ENCODE data around the gene HSH2D. TPM values are rescaled to one million over a fixed set of nuclear protein-coding genes. Genes with fewer than 3 reads are reported as not detected.

Gene HSH2D
- total and polyA plus RNA-seq, 10 of the 15 experiments (the other 5 are each of a cell fraction or from before 2014, with no cell fraction given) = 22.0 to 145 (median 89.3) TPM

DNA sequence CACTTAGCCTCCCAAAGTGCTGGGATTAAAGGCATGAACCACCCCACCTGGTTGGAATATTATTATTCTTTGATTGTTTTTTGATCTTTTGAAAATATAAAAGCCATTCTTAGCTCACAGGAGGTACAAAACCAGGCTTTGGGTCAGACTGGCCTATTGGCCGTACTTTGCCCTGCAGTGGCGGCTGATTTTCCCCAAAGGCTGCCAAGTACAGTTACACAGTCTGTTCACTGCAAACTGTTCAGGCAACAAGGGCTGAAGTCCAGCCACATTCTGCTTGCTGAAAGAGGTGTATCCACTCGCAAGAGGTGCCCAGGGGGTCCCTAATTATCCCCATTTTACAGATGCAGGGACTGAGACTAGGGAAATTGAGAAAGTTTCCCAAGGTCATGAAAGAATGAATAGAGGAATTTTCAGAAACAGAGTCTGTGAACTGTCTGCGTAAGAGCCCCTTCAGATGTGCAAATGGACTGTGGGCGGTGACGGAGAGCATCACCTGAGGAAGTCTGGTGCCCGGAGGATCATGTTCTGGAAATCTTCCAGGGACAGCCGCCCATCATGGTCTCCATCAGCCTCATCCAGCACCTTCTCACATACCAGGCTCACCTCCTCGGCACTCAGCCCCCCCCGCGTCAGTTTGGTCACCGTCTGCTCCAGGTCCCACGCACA is 20.9 kb downstream of the HSH2D start:
- in situ Hi-C loops (cut with MboI) (no loop called here), intact Hi-C loops (cut with micrococcal nuclease; ENCODE audit: unreplicated experiment) (no loop called here)
- FAIRE-seq (no peak), ATAC-seq (no peak), DNase-seq (ENCODE audit: low read depth, low spot score) (no peak)
- Histone ChIP-seq H4K20me1 (ENCODE audit: control insufficient read depth, insufficient read depth) (no peaks in the 10 kb centered on the region), H3K27me3 (replicated peaks in 1 of 2; ENCODE audit: control insufficient read depth in 2 of 2, insufficient read depth in 2 of 2, low read length in 1 of 2) (no peaks in the 10 kb centered on the region), H2AFZ (ENCODE audit: control insufficient read depth, low read depth, low read length) (no peak overlapping the region), H3K4me2 (ENCODE audit: control insufficient read depth, insufficient read depth) (no peak overlapping the region), H3K9me3 (replicated peaks; ENCODE audit: control insufficient read depth, insufficient read depth, low read length) (no peaks in the 10 kb centered on the region; the same call in 2 of the 3 replicates), H3K9ac (ENCODE audit: control insufficient read depth, insufficient read depth, low read length) (no peak overlapping the region), H3K4me1 (ENCODE audit: control insufficient read depth, insufficient read depth, low read length) (peaks cover 12% of the 10 kb centered on the region), H3K27ac (ENCODE audit: control insufficient read depth, insufficient read depth) (no peak overlapping the region), H3K79me2 (ENCODE audit: control insufficient read depth, insufficient read depth, low read length) (no peaks in the 10 kb centered on the region), H3K4me3 (no peak overlapping the region), H3K36me3 (ENCODE audit: control insufficient read depth in 2 of 2, insufficient read depth in 2 of 2, low read length in 1 of 2) (no peaks in the 10 kb centered on the region)
- RAD21 ChIA-PET (ENCODE audit: unreplicated experiment) = no interaction called here
- POLR2A ChIA-PET = no interaction called here
- TF ChIP-seq MYC (IDR thresholded peaks at IDR 0.05; ENCODE audit: insufficient read depth, insufficient read length, insufficient replicate concordance, low read length, severe bottlenecking) (no peak), CREB1 (IDR thresholded peaks at IDR 0.05; ENCODE audit: low read depth) (no peak)
- WGBS (ENCODE audit: insufficient coverage, insufficient replicate concordance, low lambda C conversion rate, missing lambda C conversion rate) = 77% methylated on average over 13 of the region's 13 CpGs
- CTCF ChIA-PET = interaction anchor here (0.6 kb wide), 1 partner anchor 50 kb away, joined by 3 read pairs; no protein-coding TSS in a partner anchor
- BruUV-seq (replicated peaks) = no TSS peak
- SMC1A ChIA-PET (ENCODE audit: uncharacterized antibody, unreplicated experiment) = interaction anchor here (0.8 to 1.5 kb wide), 3 partner anchors 8 to 123 kb away, joined by 3 to 4 read pairs (median 3); no protein-coding TSS in a partner anchor

DNA sequence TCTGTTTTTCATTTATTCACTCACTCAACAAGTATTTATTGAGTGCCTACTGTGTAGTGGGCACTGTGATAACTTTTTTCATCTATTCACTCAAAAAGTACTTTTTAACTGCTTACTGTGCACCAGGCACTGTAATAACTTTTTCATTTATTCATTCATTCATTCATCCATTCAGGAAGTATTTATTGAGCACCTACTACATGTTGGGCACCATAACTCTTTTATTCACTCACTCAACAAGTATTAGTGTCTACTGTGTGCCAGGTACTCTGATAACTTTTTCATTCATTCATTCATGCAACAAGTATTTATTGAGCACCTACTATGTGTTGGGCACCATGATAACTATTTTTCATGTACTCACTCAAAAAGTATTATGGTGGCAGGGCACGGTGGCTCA is 22.9 kb downstream of the HSH2D start:
- Histone ChIP-seq H3K4me1 (ENCODE audit: control insufficient read depth, insufficient read depth, low read length) (peaks cover 4% of the 10 kb centered on the region; the same call in 1 of the 2 replicates), H3K79me2 (ENCODE audit: control insufficient read depth, insufficient read depth, low read length) (no peaks in the 10 kb centered on the region), H3K4me3 (no peak overlapping the region), H3K27ac (ENCODE audit: control insufficient read depth, insufficient read depth) (no peak overlapping the region), H3K27me3 (replicated peaks in 1 of 2; ENCODE audit: control insufficient read depth in 2 of 2, insufficient read depth in 2 of 2, low read length in 1 of 2) (no peaks in the 10 kb centered on the region), H3K36me3 (ENCODE audit: control insufficient read depth in 2 of 2, insufficient read depth in 2 of 2, low read length in 1 of 2) (no peaks in the 10 kb centered on the region), H2AFZ (ENCODE audit: control insufficient read depth, low read depth, low read length) (no peak overlapping the region), H4K20me1 (ENCODE audit: control insufficient read depth, insufficient read depth) (no peaks in the 10 kb centered on the region), H3K9ac (ENCODE audit: control insufficient read depth, insufficient read depth, low read length) (no peak overlapping the region), H3K4me2 (ENCODE audit: control insufficient read depth, insufficient read depth) (no peak overlapping the region), H3K9me3 (replicated peaks; ENCODE audit: control insufficient read depth, insufficient read depth, low read length) (no peaks in the 10 kb centered on the region; the same call in 2 of the 3 replicates)
- ChIA-PET POLR2A (no interaction called here), SMC1A (ENCODE audit: uncharacterized antibody, unreplicated experiment) (no interaction called here), RAD21 (ENCODE audit: unreplicated experiment) (no interaction called here), CTCF (no interaction called here)
- BruUV-seq (replicated peaks) = no TSS peak
- no peak for DNase-seq (ENCODE audit: low read depth, low spot score)
- intact Hi-C loops (cut with micrococcal nuclease; ENCODE audit: unreplicated experiment) (no loop called here), in situ Hi-C loops (cut with MboI) (no loop called here)
- no peak for ATAC-seq
- TF ChIP-seq CREB1 (IDR thresholded peaks at IDR 0.05; ENCODE audit: low read depth) (no peak), ZNF24 (IDR thresholded peaks at IDR 0.05) (peak; percentile 78), RB1 (IDR thresholded peaks at IDR 0.05; ENCODE audit: borderline replicate concordance) (no peak)
- FAIRE-seq = no peak
- 100% methylated on average over 1 of the region's 1 CpG for WGBS (ENCODE audit: insufficient coverage, insufficient replicate concordance, low lambda C conversion rate, missing lambda C conversion rate)
